SH-SY5Y (cell line): Measurements from ENCODE around the gene CKAP5.

ENCODE experiments used
- GATA2 ChIP-seq: IDR thresholded peaks from 2 replicates; pipeline ENCODE4 v1.6.1; 2011; ENCODE audit warnings: mild to moderate bottlenecking, low read depth, low read length
- GATA3 ChIP-seq: IDR thresholded peaks from 2 replicates; pipeline ENCODE4 v1.6.1; 2011; ENCODE audit warnings: low read depth, mild to moderate bottlenecking, low read length, moderate library complexity

DNA sequence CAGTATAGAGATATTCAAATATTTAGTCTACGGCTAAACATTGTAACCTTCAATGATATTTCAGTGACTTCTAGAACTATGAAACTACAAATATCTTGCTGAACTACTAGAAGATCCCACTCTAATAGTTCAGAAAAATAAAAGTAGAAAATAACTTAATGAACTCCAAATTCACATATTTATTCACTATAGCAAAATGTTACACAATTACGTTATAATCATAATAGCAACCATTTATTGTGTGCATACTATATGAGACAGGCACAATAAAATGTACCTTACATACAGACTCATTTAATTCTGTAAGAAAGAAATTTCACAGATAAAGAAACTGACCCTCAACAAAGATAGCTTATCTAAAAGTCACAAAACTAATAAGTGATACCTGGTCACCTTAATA lies 69.2 kb downstream of the CKAP5 start:
- TF ChIP-seq GATA2 (no peak), GATA3 (no peak)
